A549 (cell line): ENCODE results near the gene GABBR2. TPM values are rescaled to one million over a fixed set of nuclear protein-coding genes. Genes with fewer than 3 reads are reported as not detected.

Experiments used
- ATAC-seq, 2 experiments: fragments of 200-7000 bp in 1 of 2; fragments of >200 bp in 1 of 2; cut with Nextera tagmentation in 1 of 2; cut with Tn5 transposase in 1 of 2; 3 replicates each; pipeline versions ENCODE4 v1.8.0 to v1.9.1; 2018 to 2020; ENCODE audit warnings: mild to moderate bottlenecking in 1 of 2, moderate library complexity in 1 of 2
- CTCF ChIA-PET: fragments of 300-600 bp; sonication (Branson Sonifier 250); formaldehyde crosslinking; extraction: SDS; loops from one replicate; lab custom pipeline; 2021; ENCODE audit warnings: antibody characterized with exemption, inconsistent platforms; lab: Yijun Ruan, JAX
- POLR2A ChIA-PET: fragments of 350-600 bp; formaldehyde crosslinking; extraction: SDS; loops from one replicate; lab custom pipeline; 2021; ENCODE audit warnings: antibody characterized with exemption, inconsistent platforms; lab: Yijun Ruan, JAX
- DNase-seq, 2 experiments: peaks; one replicate each; pipeline versions ENCODE4 v3.0.0 to v3.0.0-alpha.2; 2011 to 2016; ENCODE audit warnings: low read depth in 1 of 2, low spot score in 1 of 2
- FAIRE-seq: peaks from 2 replicates; lab custom pipeline; 2011; peaks lifted over from hg19 to GRCh38; lab: Jason Lieb, UNC
- H3K27ac ChIP-seq, 2 experiments: fragments of >200 bp; sonication (Bioruptor Twin); formaldehyde crosslinking; 3 replicates each; pipeline ENCODE4 v1.5.1; 2016 to 2017
- H3K4me1 ChIP-seq: fragments of >200 bp; sonication (Bioruptor Twin); formaldehyde crosslinking; 3 replicates; pipeline ENCODE4 v1.6.1; 2016
- H3K4me2 ChIP-seq: fragments of >200 bp; sonication (Bioruptor Twin); formaldehyde crosslinking; 3 replicates; pipeline ENCODE4 v1.6.1; 2016
- H3K4me3 ChIP-seq: fragments of >200 bp; sonication (Bioruptor Twin); formaldehyde crosslinking; 3 replicates; pipeline ENCODE4 v1.5.1; 2016
- H3K9me3 ChIP-seq: fragments of >200 bp; sonication (Bioruptor Twin); formaldehyde crosslinking; 3 replicates; pipeline ENCODE4 v1.6.1; 2016
- ATOH8 ChIP-seq: fragments of 250-450 bp; sonication (Bioruptor Pico); IDR thresholded peaks from 2 replicates; pipeline ENCODE4 v1.5.0; 2020; ENCODE audit warnings: low read depth, mild to moderate bottlenecking, moderate library complexity
- BCL3 ChIP-seq: fragments of >200 bp; sonication (Bioruptor Twin); formaldehyde crosslinking; IDR thresholded peaks from 3 replicates; pipeline ENCODE4 v1.6.1; 2016
- CHD2 ChIP-seq: fragments of 150-350 bp; IDR thresholded peaks from 2 replicates; pipeline ENCODE4 v1.6.1; 2014; ENCODE audit warnings: low read length; ENCODE audit not compliant: partially characterized antibody
- EHF ChIP-seq: fragments of 250-450 bp; sonication (Bioruptor Pico); IDR thresholded peaks from 2 replicates; pipeline ENCODE4 v1.5.0; 2020; ENCODE audit warnings: mild to moderate bottlenecking
- EP300 ChIP-seq, 2 experiments: fragments of >200 bp; sonication (Bioruptor Twin); formaldehyde crosslinking; IDR thresholded peaks; 2 replicates in 1 of 2; 3 replicates in 1 of 2; pipeline ENCODE4 v1.6.1; 2016 to 2017
- FOSB ChIP-seq: fragments of 250-450 bp; sonication (Bioruptor Pico); IDR thresholded peaks from 2 replicates; pipeline ENCODE4 v1.5.0; 2020; ENCODE audit warnings: mild to moderate bottlenecking, moderate library complexity
- FOSL2 ChIP-seq, 2 experiments: fragments of 450-650 bp in 1 of 2; fragments of >200 bp in 1 of 2; sonication (Bioruptor Twin) in 1 of 2; formaldehyde crosslinking; IDR thresholded peaks; 2 replicates each; pipeline versions ENCODE4 v1.5.0 to v1.6.1; 2016 to 2020; ENCODE audit warnings: mild to moderate bottlenecking in 1 of 2, moderate library complexity in 1 of 2
- GATA3 ChIP-seq: IDR thresholded peaks from 2 replicates; pipeline ENCODE4 v1.6.1; 2012; ENCODE audit warnings: borderline replicate concordance
- HES2 ChIP-seq: fragments of >200 bp; sonication (Bioruptor Twin); formaldehyde crosslinking; IDR thresholded peaks from 2 replicates; pipeline ENCODE4 v1.6.1; 2016
- HOXB5 ChIP-seq: fragments of 250-450 bp; sonication (Bioruptor Pico); IDR thresholded peaks from 2 replicates; pipeline ENCODE4 v1.5.0; 2020; ENCODE audit warnings: mild to moderate bottlenecking, moderate library complexity
- JUN ChIP-seq, 2 experiments: fragments of >200 bp; sonication (Bioruptor Twin); formaldehyde crosslinking; IDR thresholded peaks; 2 replicates in 1 of 2; 3 replicates in 1 of 2; pipeline ENCODE4 v1.6.1; 2016 to 2017
- MAFK ChIP-seq: fragments of 450-650 bp; IDR thresholded peaks from 2 replicates; pipeline ENCODE4 v1.6.1; 2014; ENCODE audit not compliant: partially characterized antibody
- MAZ ChIP-seq: fragments of 150-350 bp; IDR thresholded peaks from 2 replicates; pipeline ENCODE4 v1.6.1; 2014; ENCODE audit warnings: antibody characterized with exemption, low read depth, low read length, borderline replicate concordance
- NPAS2 ChIP-seq: fragments of 250-450 bp; sonication (Bioruptor Pico); IDR thresholded peaks from 2 replicates; pipeline ENCODE4 v1.8.0; 2022; ENCODE audit warnings: mild to moderate bottlenecking, moderate library complexity, borderline replicate concordance
- REST ChIP-seq: fragments of 200-600 bp; sonication (generic); IDR thresholded peaks from 2 replicates; pipeline ENCODE4 v1.6.1; 2016; ENCODE audit warnings: antibody characterized with exemption, mild to moderate bottlenecking, moderate library complexity
- RNF2 ChIP-seq: fragments of 200-600 bp; sonication (generic); IDR thresholded peaks from 2 replicates; pipeline ENCODE4 v1.6.1; 2016; ENCODE audit warnings: low read depth, mild to moderate bottlenecking, antibody characterized with exemption, moderate library complexity, borderline replicate concordance
- SMC3 ChIP-seq: fragments of >200 bp; sonication (Bioruptor Twin); formaldehyde crosslinking; IDR thresholded peaks from 3 replicates; pipeline ENCODE4 v1.6.1; 2018; ENCODE audit warnings: inconsistent platforms
- SREBF2 ChIP-seq: fragments of 450-650 bp; IDR thresholded peaks from 2 replicates; pipeline ENCODE4 v1.6.1; 2014; ENCODE audit warnings: mild to moderate bottlenecking, moderate library complexity
- TFCP2L1 ChIP-seq: fragments of 250-450 bp; sonication (Bioruptor Pico); IDR thresholded peaks from 2 replicates; pipeline ENCODE4 v1.5.0; 2021; ENCODE audit warnings: mild to moderate bottlenecking
- TP53 ChIP-seq: fragments of 250-450 bp; sonication (Bioruptor Pico); IDR thresholded peaks from 2 replicates; pipeline ENCODE4 v1.5.0; 2021; ENCODE audit warnings: mild to moderate bottlenecking, moderate library complexity
- ZSCAN20 ChIP-seq: fragments of 250-450 bp; sonication (Bioruptor Pico); IDR thresholded peaks from 2 replicates; pipeline ENCODE4 v1.8.0; 2022; ENCODE audit warnings: mild to moderate bottlenecking, moderate library complexity
- WGBS: methylation state at CpG from one replicate; pipeline ENCODE4 v1.1.6; 2017; ENCODE audit errors: missing lambda C conversion rate; 5-methylcytosine and 5-hydroxymethylcytosine counted together
- polyA plus RNA-seq, 4 experiments: library from polyadenylated mRNA; depleted of rRNA in 3 of 4; stranded (reverse); fragments of >200 nt; fragmentation: RNase III in 1 of 4; extraction: RNeasy Plus Mini Kit Qiagen cat#74134 plus additional on column Dnase treatment in 1 of 4; gene quantifications; 2 replicates in 3 of 4; 3 replicates in 1 of 4; pipeline ENCODE4 v1.2.3, GENCODE V29; 2011 to 2017

GABBR2 gene
- polyA plus RNA-seq, 2 of the 4 experiments (the other 2 are of a cell fraction): 0.08 to 0.57 TPM

DNA sequence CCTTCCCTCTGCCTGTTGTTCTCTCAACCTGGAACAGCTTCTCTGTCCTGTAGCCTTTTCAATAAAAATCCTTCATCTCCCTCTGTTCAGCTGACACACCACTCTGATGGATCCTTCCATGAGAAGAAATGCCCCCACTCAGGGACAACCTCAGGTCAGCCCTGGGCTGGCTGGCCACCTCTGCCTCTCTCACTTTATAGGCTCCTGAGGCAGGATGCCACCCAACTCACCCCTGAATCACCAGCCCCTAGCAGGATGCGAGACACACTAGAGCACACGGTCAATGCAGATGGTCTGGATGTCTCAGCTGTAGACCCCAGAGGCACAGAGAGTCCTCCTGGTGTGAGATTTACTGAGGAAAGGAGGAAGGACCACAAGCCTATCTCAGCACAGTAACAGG lies 93.8 kb downstream of the GABBR2 start:
- no peak for FAIRE-seq
- ATAC-seq: no peak
- Histone ChIP-seq H3K4me2 (no peak overlapping the region), H3K4me1 (no peaks in the 10 kb centered on the region), H3K27ac (no peak overlapping the region), H3K4me3 (no peak overlapping the region), H3K9me3 (no peaks in the 10 kb centered on the region)
- TF ChIP-seq RNF2 (no peak), JUN (IDR thresholded peaks at IDR 0.05) (no peak), BCL3 (no peak), TP53 (no peak), EHF (CRISPR knock-in tag) (no peak), EP300 (IDR thresholded peaks at IDR 0.05) (no peak), ZSCAN20 (CRISPR knock-in tag) (no peak), NPAS2 (no peak), TFCP2L1 (CRISPR knock-in tag) (no peak), MAZ (no peak), CHD2 (no peak), MAFK (no peak), SREBF2 (no peak), SMC3 (no peak), ATOH8 (no peak), HOXB5 (no peak), GATA3 (no peak), FOSB (CRISPR knock-in tag) (no peak), FOSL2 (IDR thresholded peaks at IDR 0.05) (no peak), FOSL2 (CRISPR knock-in tag; IDR thresholded peaks at IDR 0.05) (no peak), HES2 (no peak)
- ChIA-PET POLR2A (no interaction called here), CTCF (no interaction called here)
- WGBS: 19% methylated on average over 2 of the region's 2 CpGs
- no peak for DNase-seq

GRCh38 chr9:98612061-98612752 lies 96.5 kb downstream of the GABBR2 start:
- ATAC-seq: no peak
- CTCF ChIA-PET: no interaction called here
- Histone ChIP-seq H3K4me3 (no peak overlapping the region), H3K4me1 (no peaks in the 10 kb centered on the region), H3K9me3 (no peaks in the 10 kb centered on the region), H3K27ac (no peak overlapping the region), H3K4me2 (no peak overlapping the region)
- TF ChIP-seq CHD2 (no peak), MAZ (no peak), REST (no peak)
- POLR2A ChIA-PET: no interaction called here
- FAIRE-seq: no peak
- no peak for DNase-seq
- WGBS: 31% methylated on average over 5 of the region's 6 CpGs
